ENCODE measurements around the gene GOLGA6L10. TPM values are rescaled to one million over a fixed set of nuclear protein-coding genes. Genes with fewer than 3 reads are reported as not detected.

The GOLGA6L10 gene
- total and polyA plus RNA-seq, 2 experiments from 2014 or later = 0.07 to 0.23 TPM

DNA sequence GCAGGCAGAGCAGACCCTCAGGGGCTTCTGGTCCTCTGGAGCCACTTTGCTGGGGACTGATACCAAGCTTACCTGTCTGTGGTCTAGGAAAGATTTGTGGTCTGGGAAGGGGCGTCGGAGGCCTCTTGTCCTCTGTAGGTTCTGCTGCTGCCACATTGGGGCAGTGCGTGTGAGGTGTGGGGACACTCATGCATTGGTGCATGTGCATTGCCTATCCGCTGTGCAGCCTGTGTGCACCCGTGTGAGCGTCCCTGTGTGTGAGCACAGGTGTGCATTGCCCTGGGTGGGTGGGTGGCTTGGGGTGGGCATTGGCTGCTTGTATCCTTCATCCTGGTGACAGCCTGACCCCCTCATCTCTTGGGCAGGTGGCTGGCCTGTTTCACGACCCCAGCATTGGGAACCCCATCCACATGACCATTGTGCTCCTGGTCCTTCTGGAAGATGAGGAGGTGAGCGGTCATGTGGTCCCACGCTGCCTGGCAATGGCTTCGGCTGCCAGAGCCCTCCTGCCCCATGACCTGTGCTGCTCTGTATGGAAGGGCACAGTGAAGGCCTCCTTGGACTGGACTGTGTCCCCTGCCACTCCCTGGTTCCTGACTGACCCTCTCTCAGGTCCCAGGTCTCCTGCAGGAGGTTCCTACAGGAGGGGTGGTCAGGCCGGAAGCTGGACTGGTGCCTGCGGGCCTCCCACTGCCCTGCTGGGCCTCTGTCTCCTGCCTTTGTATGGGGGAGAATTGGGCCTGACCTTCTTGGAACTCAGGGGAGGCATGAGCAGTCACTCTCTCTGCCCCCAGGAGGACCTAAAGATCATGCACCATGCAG lies 45.1 kb downstream of the GOLGA6L10 start:
- H3K27ac ChIP-seq (ENCODE audit: low read depth) = no peak overlapping the region
- H3K36me3 ChIP-seq (ENCODE audit: insufficient read depth) = no peaks in the 10 kb centered on the region
- no peaks in the 10 kb centered on the region for H3K9me2 ChIP-seq (ENCODE audit: insufficient read depth)
- Mint-ChIP-seq H3K36me3 (ENCODE audit: low read depth) (no peaks in the 10 kb centered on the region), H3K4me1 (no peaks in the 10 kb centered on the region), H3K27me3 (ENCODE audit: insufficient read depth, low read depth, poor library complexity) (peaks cover 12% of the 10 kb centered on the region), H3K9me3 (no peaks in the 10 kb centered on the region), H3K4me3 (no peak overlapping the region), H3K27ac (no peak overlapping the region)
- H4K20me1 ChIP-seq (replicated peaks; ENCODE audit: insufficient read depth) = no peaks in the 10 kb centered on the region
- H3K79me2 ChIP-seq (replicated peaks; ENCODE audit: insufficient read depth) = no peaks in the 10 kb centered on the region
- no peak overlapping the region for H3K4me3 ChIP-seq
- H2AFZ ChIP-seq = no peak overlapping the region
- H3K27me3 ChIP-seq (ENCODE audit: insufficient read depth) = no peaks in the 10 kb centered on the region
- no peak for TF ChIP-seq STAT1 (IDR thresholded peaks at IDR 0.05; ENCODE audit: unreplicated experiment)
- no peak for TF ChIP-seq ZNF462 (CRISPR knock-in tag; IDR thresholded peaks at IDR 0.05)
- no peak for TF ChIP-seq JUNB (IDR thresholded peaks at IDR 0.05; ENCODE audit: unreplicated experiment)
- TF ChIP-seq ETS1 (IDR thresholded peaks at IDR 0.05) = no peak
- no peak for TF ChIP-seq ZNF331 (CRISPR knock-in tag; IDR thresholded peaks at IDR 0.05; ENCODE audit: low read depth)
- TF ChIP-seq ZNF114 (CRISPR knock-in tag; IDR thresholded peaks at IDR 0.05) = no peak
- no peak for TF ChIP-seq EZH2 (IDR thresholded peaks at IDR 0.05; ENCODE audit: low read depth, unreplicated experiment)
- TF ChIP-seq NANOG (IDR thresholded peaks at IDR 0.05; ENCODE audit: borderline replicate concordance) = no peak
- TF ChIP-seq, protein P1, sequence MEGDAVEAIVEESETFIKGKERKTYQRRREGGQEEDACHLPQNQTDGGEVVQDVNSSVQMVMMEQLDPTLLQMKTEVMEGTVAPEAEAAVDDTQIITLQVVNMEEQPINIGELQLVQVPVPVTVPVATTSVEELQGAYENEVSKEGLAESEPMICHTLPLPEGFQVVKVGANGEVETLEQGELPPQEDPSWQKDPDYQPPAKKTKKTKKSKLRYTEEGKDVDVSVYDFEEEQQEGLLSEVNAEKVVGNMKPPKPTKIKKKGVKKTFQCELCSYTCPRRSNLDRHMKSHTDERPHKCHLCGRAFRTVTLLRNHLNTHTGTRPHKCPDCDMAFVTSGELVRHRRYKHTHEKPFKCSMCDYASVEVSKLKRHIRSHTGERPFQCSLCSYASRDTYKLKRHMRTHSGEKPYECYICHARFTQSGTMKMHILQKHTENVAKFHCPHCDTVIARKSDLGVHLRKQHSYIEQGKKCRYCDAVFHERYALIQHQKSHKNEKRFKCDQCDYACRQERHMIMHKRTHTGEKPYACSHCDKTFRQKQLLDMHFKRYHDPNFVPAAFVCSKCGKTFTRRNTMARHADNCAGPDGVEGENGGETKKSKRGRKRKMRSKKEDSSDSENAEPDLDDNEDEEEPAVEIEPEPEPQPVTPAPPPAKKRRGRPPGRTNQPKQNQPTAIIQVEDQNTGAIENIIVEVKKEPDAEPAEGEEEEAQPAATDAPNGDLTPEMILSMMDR (conservative IDR thresholded peaks at IDR 0.05; ENCODE audit: low read depth in 2 of 2) = no peak
- TF ChIP-seq EZH2phosphoT487 (IDR thresholded peaks at IDR 0.05; ENCODE audit: unreplicated experiment) = no peak
- no peak for TF ChIP-seq CREB1 (CRISPR knock-in tag; IDR thresholded peaks at IDR 0.05; ENCODE audit: low read depth)
- TF ChIP-seq POLR2AphosphoS5 (IDR thresholded peaks at IDR 0.05; ENCODE audit: low read depth) = no peak
- TF ChIP-seq REST (IDR thresholded peaks at IDR 0.05; ENCODE audit: unreplicated experiment) = no peak
- no peaks in the 10 kb centered on the region for H3F3A ChIP-seq (replicated peaks; ENCODE audit: low read depth)
- ATAC-seq (no peak), DNase-seq (ENCODE audit: low spot score) (no peak)
- H3K4me2 ChIP-seq = no peak overlapping the region
- no peaks in the 10 kb centered on the region for H3K4me1 ChIP-seq (ENCODE audit: insufficient read depth)

Measured in GM23338 (cell line).